HUES64 (cell line): ENCODE results near the gene CDK17.

Experiments
- H3K27ac ChIP-seq: 2 replicates; pipeline ENCODE4 v1.7.0; 2013; ENCODE audit warnings: low read depth, low read length, inconsistent platforms
- H3K27me3 ChIP-seq: 2 replicates; pipeline ENCODE4 v1.6.1; 2013; ENCODE audit warnings: mild to moderate bottlenecking, low read length; ENCODE audit not compliant: insufficient read depth
- H3K36me3 ChIP-seq: 2 replicates; pipeline ENCODE4 v1.6.1; 2013; ENCODE audit warnings: mild to moderate bottlenecking, low read length; ENCODE audit not compliant: insufficient read depth
- H3K4me1 ChIP-seq: 2 replicates; pipeline ENCODE4 v1.6.1; 2013; ENCODE audit warnings: mild to moderate bottlenecking, low read length, moderate library complexity; ENCODE audit not compliant: insufficient read depth
- H3K4me3 ChIP-seq: 2 replicates; pipeline ENCODE4 v1.5.1; 2013; ENCODE audit warnings: mild to moderate bottlenecking, low read length, moderate library complexity
- H3K9ac ChIP-seq: 2 replicates; pipeline ENCODE4 v1.6.1; 2013; ENCODE audit warnings: mild to moderate bottlenecking, low read depth, low read length
- H3K9me3 ChIP-seq: 2 replicates; pipeline ENCODE4 v1.6.1; 2013; ENCODE audit warnings: low read depth, low read length; ENCODE audit not compliant: insufficient read depth
- WGBS: fragments of 150-250, 120-280 bp; methylation state at CpG from one replicate; pipeline ENCODE4 v1.1.7; 2013; ENCODE audit warnings: missing lambda C conversion rate; 5-methylcytosine and 5-hydroxymethylcytosine counted together

CDK17 gene

DNA sequence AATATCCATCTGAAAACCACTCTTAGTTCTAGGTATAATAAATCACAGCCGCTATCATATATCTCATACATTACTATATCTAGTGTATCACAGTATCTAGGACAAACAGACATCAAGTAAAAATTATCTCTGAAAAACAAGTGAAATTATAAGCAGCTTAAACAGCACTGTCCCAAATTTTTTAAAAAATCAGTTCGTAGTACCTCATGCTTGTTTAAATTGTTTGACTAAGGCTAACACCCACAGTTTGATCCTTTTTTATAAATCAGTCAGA lies 33.9 kb downstream of the CDK17 start:
- Histone ChIP-seq H3K27ac (no peak overlapping the region), H3K36me3 (no peaks in the 10 kb centered on the region), H3K4me3 (no peak overlapping the region), H3K9me3 (no peaks in the 10 kb centered on the region), H3K9ac (no peak overlapping the region), H3K4me1 (peaks cover 21% of the 10 kb centered on the region; the same call in 1 of the 2 replicates), H3K27me3 (no peaks in the 10 kb centered on the region)
- WGBS: 98% methylated on average over 2 of the region's 2 CpGs

DNA sequence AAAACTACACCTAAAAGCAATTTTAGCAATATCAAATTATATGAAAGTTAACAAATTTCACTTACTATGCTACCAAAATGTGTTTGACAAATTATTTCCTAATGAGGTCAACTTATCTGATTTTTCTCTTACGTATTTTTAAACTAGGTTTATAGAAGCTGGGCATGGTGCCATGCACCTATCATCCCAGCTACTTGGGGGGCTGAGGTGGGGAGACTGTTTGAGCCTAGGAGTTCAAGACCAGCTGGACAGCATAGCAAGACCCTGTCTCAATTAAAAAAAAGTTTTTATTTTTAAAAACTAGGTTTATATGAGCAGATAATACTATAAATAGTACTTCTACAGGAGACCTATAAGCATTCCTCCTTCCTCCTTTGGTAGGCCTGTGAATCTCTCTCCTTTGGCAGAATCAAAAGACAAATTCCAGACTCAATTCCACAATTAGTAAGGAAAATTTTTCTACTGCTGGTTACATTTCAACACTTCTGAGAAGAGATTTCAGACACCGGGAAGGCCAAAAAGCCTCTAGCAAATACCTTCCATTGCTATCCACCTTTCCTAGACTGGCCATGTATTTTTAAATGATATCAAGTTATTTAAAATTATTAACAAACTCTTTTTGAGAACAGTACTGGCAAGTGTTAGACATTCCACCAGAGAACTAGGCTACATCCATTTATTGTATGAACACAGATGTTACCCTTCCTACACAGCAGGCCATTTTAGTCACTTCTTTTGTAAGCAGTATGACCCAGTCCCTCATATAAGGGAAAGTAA lies 34.4 kb downstream of the CDK17 start:
- Histone ChIP-seq H3K4me1 (peaks cover 19% of the 10 kb centered on the region; the same call in 1 of the 2 replicates), H3K9ac (no peak overlapping the region), H3K36me3 (no peaks in the 10 kb centered on the region), H3K9me3 (no peaks in the 10 kb centered on the region), H3K27me3 (no peaks in the 10 kb centered on the region), H3K27ac (no peak overlapping the region), H3K4me3 (no peak overlapping the region)
- 100% methylated on average over 2 of the region's 2 CpGs for WGBS

DNA sequence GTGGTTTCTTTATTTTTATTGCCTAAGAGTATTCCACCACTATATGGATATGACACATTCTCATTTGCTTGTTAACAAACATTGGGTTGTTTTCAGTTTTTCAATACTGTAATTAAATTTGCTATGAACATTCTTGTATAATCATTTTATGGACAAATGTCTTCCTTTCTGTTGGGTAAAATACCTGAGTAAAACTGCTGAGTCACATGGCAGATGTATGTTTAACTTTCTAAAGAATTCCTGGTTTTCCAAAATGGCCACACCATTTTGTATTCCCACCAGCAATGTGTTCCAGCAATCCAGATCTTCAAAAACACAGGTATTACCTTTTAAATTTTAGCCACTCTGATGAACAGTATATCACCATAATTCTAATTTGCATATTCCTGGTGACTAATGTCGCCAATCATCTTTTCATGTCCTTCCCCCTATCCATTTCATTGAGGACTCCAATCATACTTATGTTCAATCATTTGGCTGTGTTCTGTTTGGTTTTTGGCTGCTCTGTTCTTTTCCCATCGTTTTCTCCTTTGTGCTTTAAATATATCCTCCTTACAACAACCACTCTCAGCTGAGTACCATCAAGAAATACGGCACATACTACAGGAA lies 36.0 kb downstream of the CDK17 start:
- WGBS: 92% methylated on average over 3 of the region's 3 CpGs
- no peak overlapping the region for H3K9ac ChIP-seq
- H3K27me3 ChIP-seq: no peaks in the 10 kb centered on the region
- H3K9me3 ChIP-seq: no peaks in the 10 kb centered on the region
- H3K4me3 ChIP-seq: no peak overlapping the region
- H3K36me3 ChIP-seq: no peaks in the 10 kb centered on the region
- H3K27ac ChIP-seq: no peak overlapping the region
- peaks cover 11% of the 10 kb centered on the region; the same call in 1 of the 2 replicates for H3K4me1 ChIP-seq

DNA sequence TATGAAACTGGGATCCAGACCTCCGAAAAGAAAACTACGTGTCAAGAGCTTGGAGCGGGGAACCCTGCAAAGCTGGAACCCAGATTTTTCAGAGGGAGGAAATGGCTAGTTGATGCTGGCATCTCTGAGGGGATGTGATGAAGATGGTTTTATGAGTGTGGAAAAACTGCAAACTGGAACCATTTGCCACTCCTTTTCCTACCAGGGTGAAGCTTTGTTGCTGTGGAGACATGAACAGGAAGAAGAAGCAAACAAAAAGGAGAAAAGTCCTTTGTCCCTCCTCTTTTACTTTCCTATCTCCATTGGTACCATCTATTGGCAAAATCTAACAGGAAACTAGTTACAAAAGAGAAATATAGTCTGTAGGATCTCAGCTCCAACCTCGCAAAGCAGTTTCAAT lies 39.2 kb downstream of the CDK17 start:
- Histone ChIP-seq H3K9me3 (no peaks in the 10 kb centered on the region), H3K27ac (no peak overlapping the region), H3K4me1 (peaks cover 12% of the 10 kb centered on the region), H3K36me3 (no peaks in the 10 kb centered on the region), H3K9ac (no peak overlapping the region), H3K27me3 (no peaks in the 10 kb centered on the region), H3K4me3 (no peak overlapping the region)
- 84% methylated on average over 4 of the region's 4 CpGs for WGBS

DNA sequence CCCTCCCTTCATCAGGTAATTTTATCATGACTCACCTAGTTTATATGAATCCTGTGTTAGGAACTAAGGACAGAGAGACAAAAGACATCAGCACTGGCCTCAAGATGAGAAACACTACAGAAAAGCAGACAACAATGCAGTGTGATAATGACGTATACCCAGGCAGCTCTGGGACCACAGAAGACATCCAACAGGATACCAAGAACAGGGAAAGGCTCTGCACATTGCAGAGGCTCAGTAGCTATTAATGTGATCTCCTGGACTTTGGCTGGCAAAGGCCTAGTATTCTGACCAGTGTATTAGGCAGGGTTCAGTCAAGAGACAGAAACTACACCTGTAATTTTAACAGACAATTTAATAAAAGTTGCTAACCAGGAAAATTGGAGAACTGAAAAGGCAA lies 39.7 kb downstream of the CDK17 start:
- no peak overlapping the region for H3K4me3 ChIP-seq
- no peak overlapping the region for H3K27ac ChIP-seq
- peaks cover 17% of the 10 kb centered on the region for H3K4me1 ChIP-seq
- H3K36me3 ChIP-seq: no peaks in the 10 kb centered on the region
- H3K27me3 ChIP-seq: no peaks in the 10 kb centered on the region
- no peaks in the 10 kb centered on the region for H3K9me3 ChIP-seq
- H3K9ac ChIP-seq: no peak overlapping the region
- WGBS: 95% methylated on average over 1 of the region's 1 CpG

DNA sequence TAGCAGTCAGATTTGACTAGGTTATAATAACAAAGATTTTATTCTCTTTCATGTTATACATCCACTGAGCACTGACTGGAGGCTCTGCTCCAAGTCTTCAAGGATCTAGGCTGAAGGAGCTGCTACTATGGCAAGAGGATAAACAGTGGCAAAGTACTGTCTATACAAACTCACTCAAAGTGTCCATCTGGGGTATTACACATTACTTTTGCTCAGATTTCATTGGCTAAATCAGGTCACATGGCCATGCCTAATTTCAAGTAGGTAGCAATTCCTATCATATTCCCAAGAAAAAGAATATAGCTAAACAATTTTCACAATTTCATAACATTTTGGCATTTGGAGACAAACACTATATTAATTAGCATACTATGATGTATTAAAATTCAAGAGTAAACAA lies 40.9 kb downstream of the CDK17 start:
- Histone ChIP-seq H3K27ac (no peak overlapping the region), H3K27me3 (no peaks in the 10 kb centered on the region), H3K4me1 (peaks cover 15% of the 10 kb centered on the region), H3K9me3 (no peaks in the 10 kb centered on the region), H3K4me3 (no peak overlapping the region), H3K36me3 (no peaks in the 10 kb centered on the region), H3K9ac (no peak overlapping the region)

DNA sequence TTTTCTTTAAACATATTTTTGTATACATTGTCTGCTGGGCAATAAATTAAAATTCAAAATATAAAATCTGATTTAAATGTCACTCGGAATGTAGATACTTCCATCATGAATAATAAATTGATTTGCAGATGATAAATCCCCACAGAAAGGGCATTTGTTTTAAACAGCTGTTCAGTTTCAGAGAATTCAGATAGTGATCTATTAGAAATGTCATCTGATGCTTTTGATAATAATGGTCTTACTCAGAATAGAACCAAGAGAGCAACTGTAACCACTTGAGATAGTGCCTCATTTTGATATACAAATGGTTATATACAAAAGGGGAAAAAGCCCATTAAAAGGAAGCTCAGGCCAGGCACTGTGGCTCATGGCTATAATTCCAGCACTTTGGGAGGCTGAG lies 43.4 kb downstream of the CDK17 start:
- Histone ChIP-seq H3K9ac (no peak overlapping the region), H3K36me3 (no peaks in the 10 kb centered on the region), H3K4me1 (peaks cover 17% of the 10 kb centered on the region), H3K27me3 (no peaks in the 10 kb centered on the region), H3K4me3 (no peak overlapping the region), H3K9me3 (no peaks in the 10 kb centered on the region), H3K27ac (no peak overlapping the region)
- WGBS: no CpG with 5 or more reads among the region's 1 CpG

DNA sequence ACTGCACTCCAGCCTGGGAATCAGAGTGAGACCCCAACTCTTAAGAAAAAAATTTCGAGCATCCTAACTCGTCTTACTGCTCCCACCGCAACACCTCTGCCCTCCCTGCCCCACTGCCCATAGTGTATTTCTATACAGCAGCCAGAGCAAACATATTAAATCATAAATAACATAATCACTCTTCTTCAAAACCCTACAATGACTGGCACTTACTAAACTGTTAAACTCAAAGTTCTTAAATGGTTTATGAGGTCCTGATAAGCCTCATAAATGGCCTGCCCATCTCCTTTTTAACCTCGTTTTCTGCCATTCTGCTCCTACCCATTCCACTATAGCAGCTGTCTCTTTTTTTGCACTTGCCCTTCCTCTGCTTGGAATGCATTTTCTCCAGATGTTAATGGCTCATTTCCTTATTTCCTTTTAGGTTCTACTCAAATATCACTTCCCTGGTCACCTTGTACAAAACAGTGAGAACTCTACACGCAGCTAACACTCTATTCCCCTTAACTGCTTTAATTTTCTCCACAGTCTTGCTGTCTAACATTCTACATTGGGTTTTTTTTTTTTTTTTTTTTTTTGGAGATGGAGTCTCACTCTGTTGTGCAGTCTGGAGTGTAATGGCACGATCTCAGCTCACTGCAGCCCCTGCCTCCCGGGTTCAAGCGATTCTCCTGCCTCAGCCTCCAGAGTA lies 45.2 kb downstream of the CDK17 start:
- H3K27me3 ChIP-seq: no peaks in the 10 kb centered on the region
- no peaks in the 10 kb centered on the region for H3K36me3 ChIP-seq
- 91% methylated on average over 8 of the region's 8 CpGs for WGBS
- H3K4me1 ChIP-seq: peaks cover 11% of the 10 kb centered on the region
- H3K9me3 ChIP-seq: no peaks in the 10 kb centered on the region
- H3K4me3 ChIP-seq: no peak overlapping the region
- H3K9ac ChIP-seq: no peak overlapping the region
- H3K27ac ChIP-seq: no peak overlapping the region

DNA sequence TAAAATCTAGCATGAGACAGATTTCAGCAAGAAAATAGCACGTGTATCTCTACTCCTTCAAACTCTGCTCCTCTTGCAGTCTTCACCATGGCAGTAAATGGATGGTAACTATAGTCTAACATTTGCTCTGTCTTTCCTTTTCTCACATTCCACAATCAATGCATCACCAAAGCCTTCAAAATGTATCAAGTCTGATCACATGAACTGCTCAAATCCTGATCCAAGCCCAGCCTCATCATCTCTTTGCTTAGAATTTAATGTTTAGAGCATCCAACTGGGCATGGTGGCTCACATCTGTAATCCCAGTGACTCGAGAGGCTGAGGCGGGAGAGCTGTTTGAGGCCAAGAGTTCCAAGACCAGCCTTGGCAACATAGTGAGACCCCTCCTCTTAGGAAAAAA lies 45.9 kb downstream of the CDK17 start:
- WGBS: 85% methylated on average over 3 of the region's 3 CpGs
- Histone ChIP-seq H3K27me3 (no peaks in the 10 kb centered on the region), H3K4me3 (no peak overlapping the region), H3K9ac (no peak overlapping the region), H3K27ac (no peak overlapping the region), H3K4me1 (peaks cover 11% of the 10 kb centered on the region), H3K9me3 (no peaks in the 10 kb centered on the region), H3K36me3 (no peaks in the 10 kb centered on the region)

DNA sequence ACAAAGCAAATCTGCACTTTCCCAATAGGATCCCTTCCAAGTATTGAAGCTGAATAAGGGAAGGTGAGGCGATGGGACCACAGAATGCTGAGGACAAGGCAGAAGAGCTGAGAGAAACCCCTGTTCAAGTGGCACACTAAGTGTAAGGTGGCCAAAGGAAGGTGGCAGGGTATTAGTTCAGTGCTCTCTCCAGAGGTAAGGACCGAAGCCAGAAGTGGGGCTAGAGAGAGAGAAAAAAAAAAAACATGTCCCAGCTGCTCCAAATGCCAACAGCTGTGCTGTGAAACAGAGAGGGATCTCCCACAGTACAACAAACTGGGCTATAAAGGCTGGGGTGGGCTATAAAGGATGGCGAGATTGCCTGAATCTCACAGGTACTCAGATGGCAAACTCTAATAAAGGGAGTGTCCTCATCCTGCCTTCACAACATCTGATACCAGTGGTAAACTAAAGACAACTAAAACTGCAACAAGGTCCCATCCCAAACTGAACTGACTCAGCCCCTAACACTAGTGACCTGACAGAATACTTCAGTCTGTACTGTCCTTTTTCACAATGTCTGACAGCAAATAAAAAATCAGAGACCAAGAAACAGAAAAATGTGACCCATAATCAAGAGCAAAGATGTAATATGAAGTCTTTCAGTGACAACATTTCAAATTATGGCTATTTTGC lies 47.9 kb downstream of the CDK17 start:
- 93% methylated on average over 3 of the region's 3 CpGs for WGBS
- no peak overlapping the region for H3K27ac ChIP-seq

DNA sequence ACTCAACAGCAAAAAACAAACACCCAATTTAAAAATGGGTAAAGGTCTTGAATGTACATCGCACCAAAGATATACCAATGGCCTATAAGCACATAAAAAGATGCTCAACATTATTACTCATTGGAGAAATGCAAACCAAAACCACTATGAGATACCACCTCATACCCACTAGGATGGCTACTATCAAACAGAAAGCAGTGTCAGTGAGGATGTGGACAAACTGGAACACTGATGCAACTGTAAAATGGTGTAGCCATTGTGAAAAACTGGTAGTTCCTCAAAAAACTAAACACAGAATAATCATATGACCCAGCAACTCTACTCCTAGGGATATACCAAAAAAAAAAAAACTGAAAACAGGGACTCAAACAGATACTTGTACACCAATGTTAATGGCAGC lies 49.3 kb downstream of the CDK17 start:
- no peaks in the 10 kb centered on the region for H3K27me3 ChIP-seq
- WGBS: 100% methylated on average over 1 of the region's 1 CpG
- no peak overlapping the region for H3K4me3 ChIP-seq
- H3K9me3 ChIP-seq: no peaks in the 10 kb centered on the region
- H3K9ac ChIP-seq: no peak overlapping the region
- H3K27ac ChIP-seq: no peak overlapping the region
- H3K4me1 ChIP-seq: peaks cover 9% of the 10 kb centered on the region
- H3K36me3 ChIP-seq: no peaks in the 10 kb centered on the region

More for the DNA sequence above, 47.9 kb downstream of the CDK17 start:
- Histone ChIP-seq H3K9me3 (no peaks in the 10 kb centered on the region), H3K9ac (no peak overlapping the region), H3K4me3 (no peak overlapping the region), H3K36me3 (no peaks in the 10 kb centered on the region), H3K4me1 (peaks cover 11% of the 10 kb centered on the region), H3K27me3 (no peaks in the 10 kb centered on the region)
